Measurements from ENCODE around the gene STARD8. TPM values are rescaled to one million over a fixed set of nuclear protein-coding genes. Genes with fewer than 3 reads are reported as not detected.

STARD8 gene
- total RNA-seq, 1 experiment from 2014 or later, result 0.45 TPM

GRCh38 chrX:68720851-68721250 is 73.4 kb downstream of the STARD8 start:
- peaks cover 13% of the 10 kb centered on the region for H3K27me3 Mint-ChIP-seq (ENCODE audit: unreplicated experiment)

GRCh38 chrX:68721546-68721945 is 74.1 kb downstream of the STARD8 start:
- no peak for DNase-seq
- Mint-ChIP-seq H3K27ac (ENCODE audit: unreplicated experiment) (no peak overlapping the region), H3K9me3 (ENCODE audit: low read depth, unreplicated experiment) (no peaks in the 10 kb centered on the region), H3K4me3 (ENCODE audit: low read depth, unreplicated experiment) (no peak overlapping the region), H3K27me3 (ENCODE audit: unreplicated experiment) (peaks cover 13% of the 10 kb centered on the region), H3K4me1 (ENCODE audit: low read depth, unreplicated experiment) (no peaks in the 10 kb centered on the region), H3K36me3 (ENCODE audit: insufficient read depth, unreplicated experiment) (no peaks in the 10 kb centered on the region)
- BruUV-seq (replicated peaks), result no TSS peak
- CTCF ChIA-PET, result no interaction called here
- intact Hi-C loops (cut with micrococcal nuclease; ENCODE audit: unreplicated experiment), result no loop called here
- no peak for TF ChIP-seq CTCF (IDR thresholded peaks at IDR 0.05; ENCODE audit: unreplicated experiment)

More at GRCh38 chrX:68720851-68721250, 73.4 kb downstream of the STARD8 start:
- H3K36me3 Mint-ChIP-seq (ENCODE audit: insufficient read depth, unreplicated experiment), result no peaks in the 10 kb centered on the region
- DNase-seq, result no peak
- H3K27ac Mint-ChIP-seq (ENCODE audit: unreplicated experiment), result no peak overlapping the region
- no peaks in the 10 kb centered on the region for H3K4me1 Mint-ChIP-seq (ENCODE audit: low read depth, unreplicated experiment)
- no TSS peak for BruUV-seq (replicated peaks)
- intact Hi-C loops (cut with micrococcal nuclease; ENCODE audit: unreplicated experiment), result no loop called here
- TF ChIP-seq CTCF (IDR thresholded peaks at IDR 0.05; ENCODE audit: unreplicated experiment), result no peak
- H3K9me3 Mint-ChIP-seq (ENCODE audit: low read depth, unreplicated experiment), result no peaks in the 10 kb centered on the region
- CTCF ChIA-PET, result no interaction called here
- H3K4me3 Mint-ChIP-seq (ENCODE audit: low read depth, unreplicated experiment), result no peak overlapping the region

- no peak for TF ChIP-seq CTCF (IDR thresholded peaks at IDR 0.05; ENCODE audit: unreplicated experiment)
- Mint-ChIP-seq H3K4me3 (ENCODE audit: low read depth, unreplicated experiment) (no peak overlapping the region), H3K4me1 (ENCODE audit: low read depth, unreplicated experiment) (no peaks in the 10 kb centered on the region), H3K9me3 (ENCODE audit: low read depth, unreplicated experiment) (no peaks in the 10 kb centered on the region), H3K27me3 (ENCODE audit: unreplicated experiment) (peaks cover 20% of the 10 kb centered on the region), H3K27ac (ENCODE audit: unreplicated experiment) (no peak overlapping the region), H3K36me3 (ENCODE audit: insufficient read depth, unreplicated experiment) (no peaks in the 10 kb centered on the region)
- DNase-seq, result no peak
- CTCF ChIA-PET, result no interaction called here
- intact Hi-C loops (cut with micrococcal nuclease; ENCODE audit: unreplicated experiment), result no loop called here
- BruUV-seq (replicated peaks), result no TSS peak
Observed at GRCh38 chrX:68721991-68722860, 74.8 kb downstream of the STARD8 start.

GRCh38 chrX:68723491-68724155 is 76.2 kb downstream of the STARD8 start:
- H3K27me3 Mint-ChIP-seq (ENCODE audit: unreplicated experiment), result peaks cover 34% of the 10 kb centered on the region
- TF ChIP-seq CTCF (IDR thresholded peaks at IDR 0.05; ENCODE audit: unreplicated experiment), result no peak
- BruUV-seq (replicated peaks), result no TSS peak
- H3K27ac Mint-ChIP-seq (ENCODE audit: unreplicated experiment), result no peak overlapping the region
- intact Hi-C loops (cut with micrococcal nuclease; ENCODE audit: unreplicated experiment), result no loop called here
- H3K4me1 Mint-ChIP-seq (ENCODE audit: low read depth, unreplicated experiment), result no peaks in the 10 kb centered on the region
- CTCF ChIA-PET, result interaction anchor here (1.0 kb wide), 1 partner anchor 13 kb away, joined by 3 read pairs; no protein-coding TSS in a partner anchor
- H3K4me3 Mint-ChIP-seq (ENCODE audit: low read depth, unreplicated experiment), result no peak overlapping the region
- no peak for DNase-seq
- H3K9me3 Mint-ChIP-seq (ENCODE audit: low read depth, unreplicated experiment), result no peaks in the 10 kb centered on the region
- no peaks in the 10 kb centered on the region for H3K36me3 Mint-ChIP-seq (ENCODE audit: insufficient read depth, unreplicated experiment)
